Transverse colon (tissue), 4 donors: ENCODE results near the gene RBFA. TPM values are rescaled to one million over a fixed set of nuclear protein-coding genes. Genes with fewer than 3 reads are reported as not detected.

Source experiments
- DNase-seq: peaks from one replicate; pipeline ENCODE4 v3.0.0-alpha.2; 2019
- H3K27ac ChIP-seq, 4 donors: fragments of 200-600 bp; sonication (generic); 2 replicates each; pipeline ENCODE4 v1.5.1; 2016 to 2018; ENCODE audit warnings: inconsistent platforms in 4 of 4
- H3K27me3 ChIP-seq: fragments of 200-600 bp; sonication (generic); 2 replicates; pipeline ENCODE4 v1.5.1; 2017; ENCODE audit warnings: inconsistent platforms
- H3K36me3 ChIP-seq, 4 donors: fragments of 200-600 bp; sonication (generic); 2 replicates each; pipeline ENCODE4 v1.5.1; 2017 to 2019; ENCODE audit warnings: inconsistent platforms in 4 of 4
- H3K4me1 ChIP-seq, 4 donors: fragments of 200-600 bp; sonication (generic); 2 replicates each; pipeline ENCODE4 v1.5.1; 2017 to 2020; ENCODE audit warnings: inconsistent platforms in 4 of 4
- H3K4me3 ChIP-seq, 4 donors: fragments of 200-600 bp; sonication (generic); 1 replicate in 1 of 4; 2 replicates in 3 of 4; pipeline versions ENCODE4 v1.5.1 to v1.6.1; 2017 to 2019; ENCODE audit warnings: inconsistent platforms in 4 of 4
- H3K9me3 ChIP-seq, 2 donors: fragments of 200-600 bp; sonication (generic); 2 replicates each; pipeline ENCODE4 v1.5.1; 2017 to 2019; ENCODE audit warnings: inconsistent platforms in 2 of 2
- CTCF ChIP-seq, 5 experiments: fragments of 200-600 bp in 3 of 5; fragments of 450-650 bp in 2 of 5; sonication (generic) in 3 of 5; IDR thresholded peaks; 1 replicate in 2 of 5; 2 replicates in 3 of 5; pipeline ENCODE4 v1.5.1; 2016 to 2017; ENCODE audit warnings: antibody characterized with exemption in 5 of 5, inconsistent platforms in 3 of 5, mild to moderate bottlenecking in 2 of 5, moderate library complexity in 1 of 5
- EP300 ChIP-seq: sonication (generic); formaldehyde crosslinking; IDR thresholded peaks from one replicate; pipeline ENCODE4 v1.6.1; 2017; ENCODE audit warnings: antibody characterized with exemption, low read depth
- POLR2A ChIP-seq: fragments of 450-650 bp; IDR thresholded peaks from one replicate; pipeline ENCODE4 v1.6.1; 2016; ENCODE audit warnings: antibody characterized with exemption, mild to moderate bottlenecking, moderate library complexity
- POLR2AphosphoS5 ChIP-seq, 3 donors: sonication (generic); formaldehyde crosslinking; IDR thresholded peaks; one replicate each; pipeline ENCODE4 v1.6.1; 2016; ENCODE audit warnings: antibody characterized with exemption in 3 of 3
- WGBS, 2 donors: methylation state at CpG; one replicate each; pipeline ENCODE4 v1.1.5; 2018; ENCODE audit warnings: low coverage in 1 of 2; 5-methylcytosine and 5-hydroxymethylcytosine counted together
- in situ Hi-C, 4 donors: fragments of 200-750 bp; cut with MboI; loops; one replicate each; pipeline versions ENCODE4 v1.15.0 to v1.15.1; 2017; ENCODE audit warnings: low sequenced_read_pairs in 3 of 4, low pct_ligation_motif_present in 1 of 4, low pct_unique_long_range_greater_than_20kb in 1 of 4
- intact Hi-C: fragments of 100-400 bp; cut with DNase I; formaldehyde crosslinking; loops from one replicate; pipeline ENCODE4 v1.15.1; 2023; ENCODE audit warnings: low total_unique reads
- total RNA-seq, 4 donors: library from RNA; depleted of rRNA; stranded (reverse); fragments of >200 nt; gene quantifications; one replicate each; pipeline ENCODE4 v1.1.0, GENCODE V29; 2016

The RBFA gene, protein sequence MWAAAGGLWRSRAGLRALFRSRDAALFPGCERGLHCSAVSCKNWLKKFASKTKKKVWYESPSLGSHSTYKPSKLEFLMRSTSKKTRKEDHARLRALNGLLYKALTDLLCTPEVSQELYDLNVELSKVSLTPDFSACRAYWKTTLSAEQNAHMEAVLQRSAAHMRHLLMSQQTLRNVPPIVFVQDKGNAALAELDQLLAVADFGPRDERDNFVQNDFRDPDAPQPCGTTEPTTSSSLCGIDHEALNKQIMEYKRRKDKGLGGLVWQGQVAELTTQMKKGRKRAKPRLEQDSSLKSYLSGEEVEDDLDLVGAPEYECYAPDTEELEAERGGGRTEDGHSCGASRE
- 10 to 100 TPM in 3 of 4 donors, 1 to 10 TPM in 1; 5.6 to 35.1 (median 25.8) TPM for total RNA-seq

GRCh38 chr18:80034068-80034851, at the start of gene RBFA:
RBFA (plus strand) TSS chr18:80034434; CDS start chr18:80034496, 62 bp downstream.
- peaks cover 8 to 12% (median 9%) of the 10 kb centered on the region in 4 donors for H3K4me1 ChIP-seq
- H3K27me3 ChIP-seq = no peaks in the 10 kb centered on the region
- no peaks in the 10 kb centered on the region for H3K36me3 ChIP-seq
- peak within 1 kb of the TSS; percentile 90 to 94 (median 92) for H3K27ac ChIP-seq
- 0 to 1% methylated on average over 13 to 68 of the region's 99 CpGs for WGBS, 2 donors
- peak; percentile 100 for DNase-seq
- TF ChIP-seq CTCF (IDR thresholded peaks at IDR 0.05) (peak; percentile 39 to 77 (median 50)), POLR2A (peak; percentile 51), EP300 (no peak), POLR2AphosphoS5 (IDR thresholded peaks at IDR 0.05) (peak; percentile 41 to 71 (median 64))
- in situ Hi-C loops (loop anchor here in 1 of 4 donors (10.0 kb wide), 1 partner anchor 79 kb away; the partner anchor contains the start of gene SLC66A2), intact Hi-C loops (loop anchor here (2.0 kb wide), 1 partner anchor 75 kb away; the partner anchor contains the start of gene ADNP2)
- H3K4me3 ChIP-seq = peak within 1 kb of the TSS; percentile 73 to 88 (median 77)
- no peaks in the 10 kb centered on the region for H3K9me3 ChIP-seq

GRCh38 chr18:79985172-79985571, 49.1 kb upstream of the RBFA start:
- intact Hi-C loops = loop anchor here (5.0 kb wide), 2 partner anchors 33 to 223 kb away; partner anchors contain the start of gene SLC66A2
- TF ChIP-seq EP300 (no peak), POLR2A (no peak), POLR2AphosphoS5 (IDR thresholded peaks at IDR 0.05) (no peak), CTCF (IDR thresholded peaks at IDR 0.05) (no peak)
- 88 to 95% methylated on average over 8 to 12 of the region's 12 CpGs for WGBS, 2 donors
- no peaks in the 10 kb centered on the region for H3K27me3 ChIP-seq
- in situ Hi-C loops = no loop called here
- no peaks in the 10 kb centered on the region for H3K36me3 ChIP-seq
- no peak overlapping the region for H3K4me3 ChIP-seq
- no peak for DNase-seq
- H3K9me3 ChIP-seq = no peaks in the 10 kb centered on the region
- peaks cover 4 to 35% (median 25%) of the 10 kb centered on the region in 4 donors for H3K4me1 ChIP-seq
- no peak overlapping the region for H3K27ac ChIP-seq

- H3K4me1 ChIP-seq = peaks cover 4 to 35% (median 25%) of the 10 kb centered on the region in 4 donors
- peak overlapping the region in 3 of 4 donors; percentile 92 to 96 (median 95) for H3K27ac ChIP-seq
- H3K27me3 ChIP-seq = no peaks in the 10 kb centered on the region
- H3K9me3 ChIP-seq = no peaks in the 10 kb centered on the region
- no peak for DNase-seq
- WGBS, 2 donors = 37 to 53% methylated on average over 2 to 7 of the region's 7 CpGs
- TF ChIP-seq POLR2AphosphoS5 (IDR thresholded peaks at IDR 0.05) = no peak
- in situ Hi-C loops = no loop called here
- intact Hi-C loops = loop anchor here (5.0 kb wide), 2 partner anchors 34 to 224 kb away; partner anchors contain the start of gene SLC66A2
- H3K36me3 ChIP-seq = no peaks in the 10 kb centered on the region
- peak overlapping the region in 2 of 4 donors; percentile 74 to 91 for H3K4me3 ChIP-seq
These were observed 47.5 kb upstream of the RBFA start for GRCh38 chr18:79986726-79987125.

DNA sequence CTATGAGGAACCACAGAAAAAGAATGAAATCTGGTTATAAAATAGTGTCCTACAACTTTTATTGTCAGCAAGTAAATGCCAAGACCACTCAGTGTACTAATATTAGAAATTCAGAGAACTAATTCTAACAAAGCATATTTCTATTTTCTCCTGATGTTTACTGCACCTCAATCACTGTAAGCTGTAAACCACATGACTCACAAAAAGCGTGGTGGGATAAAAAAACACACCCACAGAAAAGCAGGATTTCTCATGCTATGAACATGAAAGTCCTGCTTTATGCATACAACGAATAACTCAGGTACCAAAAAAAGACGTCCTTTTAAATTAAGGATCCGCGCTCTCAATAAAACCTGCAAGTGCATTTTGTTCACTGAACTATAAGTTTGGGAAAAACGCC, 46.7 kb upstream of the RBFA start:
- no peak for DNase-seq
- 1 to 3% methylated on average over 6 of the region's 6 CpGs for WGBS, 2 donors
- Histone ChIP-seq H3K27me3 (no peaks in the 10 kb centered on the region), H3K27ac (peak overlapping the region; percentile 92 to 96 (median 94)), H3K4me3 (peak overlapping the region; percentile 57 to 91 (median 78)), H3K36me3 (no peaks in the 10 kb centered on the region), H3K9me3 (no peaks in the 10 kb centered on the region), H3K4me1 (peaks cover 4 to 35% (median 25%) of the 10 kb centered on the region in 4 donors)
- no peak for TF ChIP-seq POLR2A
- no peak for TF ChIP-seq POLR2AphosphoS5 (IDR thresholded peaks at IDR 0.05)
- intact Hi-C loops = loop anchor here (5.0 kb wide), 2 partner anchors 35 to 225 kb away; partner anchors contain the start of gene SLC66A2
- in situ Hi-C loops = no loop called here
